Esophagus squamous epithelium (tissue), 4 donors: ENCODE results near the gene PIGU.

Experiments used
- POLR2A ChIP-seq, 4 donors: fragments of 450-650 bp; IDR thresholded peaks; one replicate each; pipeline ENCODE4 v1.6.1; 2017; ENCODE audit warnings: antibody characterized with exemption in 4 of 4, mild to moderate bottlenecking in 4 of 4, moderate library complexity in 3 of 4
- TF ChIP-seq, protein P1 (sequence below), 6 experiments: fragments of 450-650 bp in 4 of 6; fragments of 200-600 bp in 2 of 6; sonication (generic) in 2 of 6; IDR thresholded peaks; one replicate each; pipeline ENCODE4 v1.5.1; 2016 to 2019; ENCODE audit warnings: antibody characterized with exemption in 6 of 6, mild to moderate bottlenecking in 4 of 6, moderate library complexity in 4 of 6

GRCh38 chr20:34557936-34558319, 119.0 kb downstream of the PIGU start:
- TF ChIP-seq, protein P1, sequence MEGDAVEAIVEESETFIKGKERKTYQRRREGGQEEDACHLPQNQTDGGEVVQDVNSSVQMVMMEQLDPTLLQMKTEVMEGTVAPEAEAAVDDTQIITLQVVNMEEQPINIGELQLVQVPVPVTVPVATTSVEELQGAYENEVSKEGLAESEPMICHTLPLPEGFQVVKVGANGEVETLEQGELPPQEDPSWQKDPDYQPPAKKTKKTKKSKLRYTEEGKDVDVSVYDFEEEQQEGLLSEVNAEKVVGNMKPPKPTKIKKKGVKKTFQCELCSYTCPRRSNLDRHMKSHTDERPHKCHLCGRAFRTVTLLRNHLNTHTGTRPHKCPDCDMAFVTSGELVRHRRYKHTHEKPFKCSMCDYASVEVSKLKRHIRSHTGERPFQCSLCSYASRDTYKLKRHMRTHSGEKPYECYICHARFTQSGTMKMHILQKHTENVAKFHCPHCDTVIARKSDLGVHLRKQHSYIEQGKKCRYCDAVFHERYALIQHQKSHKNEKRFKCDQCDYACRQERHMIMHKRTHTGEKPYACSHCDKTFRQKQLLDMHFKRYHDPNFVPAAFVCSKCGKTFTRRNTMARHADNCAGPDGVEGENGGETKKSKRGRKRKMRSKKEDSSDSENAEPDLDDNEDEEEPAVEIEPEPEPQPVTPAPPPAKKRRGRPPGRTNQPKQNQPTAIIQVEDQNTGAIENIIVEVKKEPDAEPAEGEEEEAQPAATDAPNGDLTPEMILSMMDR (IDR thresholded peaks at IDR 0.05), result no peak
- TF ChIP-seq POLR2A (IDR thresholded peaks at IDR 0.05), result no peak
